Vagina (tissue), 2 donors: ENCODE measurements around the gene KLHL13.

Experiments
- CTCF ChIP-seq, 3 experiments: fragments of 450-650 bp in 2 of 3; fragments of 200-600 bp in 1 of 3; sonication (generic) in 1 of 3; IDR thresholded peaks; one replicate each; pipeline ENCODE4 v1.5.1; 2017 to 2019; ENCODE audit warnings: antibody characterized with exemption in 3 of 3, mild to moderate bottlenecking in 2 of 3, moderate library complexity in 2 of 3
- POLR2AphosphoS5 ChIP-seq, 2 donors: sonication (generic); formaldehyde crosslinking; IDR thresholded peaks; one replicate each; pipeline ENCODE4 v1.9.0; 2017; ENCODE audit warnings: antibody characterized with exemption in 2 of 2, mild to moderate bottlenecking in 2 of 2, low read depth in 1 of 2; ENCODE audit not compliant: insufficient read depth in 1 of 2

GRCh38 chrX:118131336-118131735, 14.7 kb upstream of the KLHL13 start:
- TF ChIP-seq CTCF (IDR thresholded peaks at IDR 0.05) (no peak), POLR2AphosphoS5 (IDR thresholded peaks at IDR 0.05; ENCODE audit: insufficient read depth in 1 of 2, low read depth in 1 of 2) (no peak)
